GM12891 (cell line): ENCODE results near the gene ITGB2.

Experiments used
- POLR2A ChIP-seq: IDR thresholded peaks from 2 replicates; pipeline ENCODE4 v1.6.1; 2011; ENCODE audit warnings: low read depth, low read length, control low read depth
- POLR2AphosphoS5 ChIP-seq: IDR thresholded peaks from 2 replicates; pipeline ENCODE4 v1.6.1; 2011; ENCODE audit warnings: low read depth, low read length, control low read depth

- TF ChIP-seq POLR2AphosphoS5 (no peak), POLR2A (no peak)
Measured at GRCh38 chr21:44947111-44947929, 26.6 kb upstream of the ITGB2 start.
